ENCODE data around the gene NFKB1. TPM values are rescaled to one million over a fixed set of nuclear protein-coding genes. Genes with fewer than 3 reads are reported as not detected.
A peak's percentile ranks its signal among the peaks of the same experiment; 100 is the strongest.

The NFKB1 gene
- total and polyA plus RNA-seq, 10 of the 15 experiments (the other 5 are each of a cell fraction or from before 2014, with no cell fraction given): 8.7 to 110 (median 57.3) TPM

- TF ChIP-seq ZBTB40 (IDR thresholded peaks at IDR 0.05; ENCODE audit: borderline replicate concordance): no peak
- TF ChIP-seq E2F4 (IDR thresholded peaks at IDR 0.05; ENCODE audit: low read depth, low read length): no peak
- TF ChIP-seq BCLAF1 (IDR thresholded peaks at IDR 0.05): no peak
- no peak for TF ChIP-seq USF1 (IDR thresholded peaks at IDR 0.05; ENCODE audit: borderline replicate concordance, extremely low read length, insufficient read depth, low read depth, low read length)
- TF ChIP-seq ZNF687 (IDR thresholded peaks at IDR 0.05): no peak
- 0 out of 2 replicates have a peak, but pooled peaks have one; percentile 21 for TF ChIP-seq ATF2 (IDR thresholded peaks at IDR 0.05; ENCODE audit: low read length)
- no peak for TF ChIP-seq NR2F1 (conservative IDR thresholded peaks at IDR 0.05)
- no peak for TF ChIP-seq TBL1XR1 (IDR thresholded peaks at IDR 0.05; ENCODE audit: low read depth, low read length)
- no peak for TF ChIP-seq IRF3 (IDR thresholded peaks at IDR 0.05)
- TF ChIP-seq GATAD2B (conservative IDR thresholded peaks at IDR 0.05; ENCODE audit: low read depth): no peak
- no peak for TF ChIP-seq IKZF1 (conservative IDR thresholded peaks at IDR 0.05)
- no peak for TF ChIP-seq SRF (IDR thresholded peaks at IDR 0.05; ENCODE audit: low read depth in 2 of 2, low read length in 2 of 2)
Observed at GRCh38 chr4:102500352-102500695, 835 bp upstream of the NFKB1 start (continued).
